GM12801 (cell line): ENCODE results near the gene ASTN2.

Experiments used
- CTCF ChIP-seq: IDR thresholded peaks from one replicate; pipeline ENCODE4 v1.5.1; 2011; ENCODE audit warnings: control low read depth; ENCODE audit not compliant: insufficient read length; ENCODE audit errors: extremely low read depth

The ASTN2 gene

GRCh38 chr9:117034866-117035265 lies 380.0 kb downstream of the ASTN2 start:
- TF ChIP-seq CTCF = no peak

GRCh38 chr9:117030254-117030768 lies 384.5 kb downstream of the ASTN2 start:
- TF ChIP-seq CTCF = no peak

GRCh38 chr9:117029341-117029740 lies 385.5 kb downstream of the ASTN2 start:
- no peak for TF ChIP-seq CTCF

GRCh38 chr9:117028103-117028858 lies 386.6 kb downstream of the ASTN2 start:
- TF ChIP-seq CTCF = no peak

- no peak for TF ChIP-seq CTCF
Measured at GRCh38 chr9:117021906-117022305, 393.0 kb downstream of the ASTN2 start.

GRCh38 chr9:117018966-117019617 lies 395.8 kb downstream of the ASTN2 start:
- no peak for TF ChIP-seq CTCF

- TF ChIP-seq CTCF = no peak
Measured at GRCh38 chr9:117017414-117017985, 397.4 kb downstream of the ASTN2 start.
